HG03280 (cell line): Measurements from ENCODE around the gene MAPK4.
"Not testable (repeated sequence)": the region's sequence is repeated elsewhere in the genome, so short reads cannot be mapped to it uniquely, and the experiment has no call there.

Experiments
- ATAC-seq: cut with Tn5 transposase; IDR thresholded peaks from one replicate; pipeline ENCODE4 v1.9.1; 2021; ENCODE audit warnings: mild to moderate bottlenecking, moderate library complexity; ENCODE audit not compliant: unreplicated experiment

The MAPK4 gene

GRCh38 chr18:50573679-50574078 lies 13.8 kb downstream of the MAPK4 start:
- ATAC-seq: no peak

- ATAC-seq: no peak
These were observed 18.1 kb downstream of the MAPK4 start for GRCh38 chr18:50578030-50578429.

GRCh38 chr18:50578651-50579050 lies 18.8 kb downstream of the MAPK4 start:
- no peak for ATAC-seq

GRCh38 chr18:50579061-50579774 lies 19.3 kb downstream of the MAPK4 start:
- ATAC-seq: no peak

GRCh38 chr18:50581517-50581916 lies 21.6 kb downstream of the MAPK4 start:
- ATAC-seq: no peak

- no peak for ATAC-seq
These were observed 22.6 kb downstream of the MAPK4 start for GRCh38 chr18:50582500-50582899.

GRCh38 chr18:50586710-50587109 lies 26.8 kb downstream of the MAPK4 start:
- no peak for ATAC-seq

- ATAC-seq: no peak
These were observed 30.7 kb downstream of the MAPK4 start for GRCh38 chr18:50590593-50590992.

GRCh38 chr18:50594012-50594411 lies 34.1 kb downstream of the MAPK4 start:
- ATAC-seq: no peak

GRCh38 chr18:50594942-50595341 lies 35.1 kb downstream of the MAPK4 start:
- no peak for ATAC-seq

GRCh38 chr18:50602466-50602865 lies 42.6 kb downstream of the MAPK4 start:
- ATAC-seq: no peak

- no peak for ATAC-seq
These were observed 46.7 kb downstream of the MAPK4 start for GRCh38 chr18:50606609-50607008.

- ATAC-seq: no peak
These were observed 47.6 kb downstream of the MAPK4 start for GRCh38 chr18:50607378-50607926.

GRCh38 chr18:50609171-50609570 lies 49.3 kb downstream of the MAPK4 start:
- ATAC-seq: not testable (repeated sequence)

GRCh38 chr18:50610349-50610748 lies 50.5 kb downstream of the MAPK4 start:
- ATAC-seq: no peak

GRCh38 chr18:50611529-50611941 lies 51.6 kb downstream of the MAPK4 start:
- no peak for ATAC-seq

- no peak for ATAC-seq
These were observed 55.0 kb downstream of the MAPK4 start for GRCh38 chr18:50614838-50615237.

GRCh38 chr18:50616484-50617048 lies 56.7 kb downstream of the MAPK4 start:
- ATAC-seq: no peak

GRCh38 chr18:50619861-50620275 lies 60.0 kb downstream of the MAPK4 start:
- no peak for ATAC-seq

- ATAC-seq: no peak
These were observed 60.4 kb downstream of the MAPK4 start for GRCh38 chr18:50620319-50620718.

- ATAC-seq: no peak
These were observed 61.5 kb downstream of the MAPK4 start for GRCh38 chr18:50621366-50621765.

GRCh38 chr18:50622320-50622719 lies 62.4 kb downstream of the MAPK4 start:
- ATAC-seq: no peak
